ENCODE measurements around the gene LRRC17.

Gene LRRC17

GRCh38 chr7:102990642-102991041, 77.8 kb downstream of the LRRC17 start:
- Histone ChIP-seq H3K4me3 (ENCODE audit: low read depth in 1 of 2, low read length in 2 of 2) (no peak overlapping the region), H2AFZ (ENCODE audit: low read depth, low read length) (no peak overlapping the region), H3K27ac (ENCODE audit: low read length) (no peak overlapping the region), H3K4me2 (ENCODE audit: insufficient read depth, low read length) (no peak overlapping the region), H3K36me3 (ENCODE audit: insufficient read depth, low read length) (no peaks in the 10 kb centered on the region), H3K79me2 (ENCODE audit: insufficient read depth, low read length) (no peaks in the 10 kb centered on the region), H4K20me1 (ENCODE audit: insufficient read depth, low read length) (no peaks in the 10 kb centered on the region), H3K27me3 (ENCODE audit: insufficient read depth, low read length, poor library complexity) (peaks cover 7% of the 10 kb centered on the region), H3K9me3 (ENCODE audit: insufficient read depth, low read length, severe bottlenecking) (no peaks in the 10 kb centered on the region), H3K4me1 (ENCODE audit: insufficient read depth, low read length) (no peaks in the 10 kb centered on the region), H3K9ac (ENCODE audit: low read depth, low read length) (no peak overlapping the region)
- ATAC-seq (ENCODE audit: insufficient read depth, low read depth), result no peak
- TF ChIP-seq CTCF (IDR thresholded peaks at IDR 0.05; ENCODE audit: borderline replicate concordance, extremely low read depth, low read length, poor library complexity, severe bottlenecking), result no peak
- no peak for TF ChIP-seq EZH2 (IDR thresholded peaks at IDR 0.05; ENCODE audit: borderline replicate concordance, low read depth, low read length, severe bottlenecking)
- no peak for DNase-seq

- no peaks in the 10 kb centered on the region for H4K20me1 ChIP-seq (ENCODE audit: insufficient read depth, low read length)
Measured at GRCh38 chr7:102991077-102991539, 78.3 kb downstream of the LRRC17 start.

GRCh38 chr7:102991540-102992214, 78.9 kb downstream of the LRRC17 start:
- Histone ChIP-seq H3K9ac (ENCODE audit: low read depth, low read length) (no peak overlapping the region), H3K79me2 (ENCODE audit: insufficient read depth, low read length) (no peaks in the 10 kb centered on the region), H3K4me2 (ENCODE audit: insufficient read depth, low read length) (no peak overlapping the region), H3K27ac (ENCODE audit: low read length) (no peak overlapping the region), H2AFZ (ENCODE audit: low read depth, low read length) (no peak overlapping the region), H3K36me3 (ENCODE audit: insufficient read depth, low read length) (no peaks in the 10 kb centered on the region), H3K4me3 (ENCODE audit: low read depth in 1 of 2, low read length in 2 of 2) (no peak overlapping the region), H3K9me3 (ENCODE audit: insufficient read depth, low read length, severe bottlenecking) (no peaks in the 10 kb centered on the region), H3K27me3 (ENCODE audit: insufficient read depth, low read length, poor library complexity) (peaks cover 7% of the 10 kb centered on the region), H4K20me1 (ENCODE audit: insufficient read depth, low read length) (no peaks in the 10 kb centered on the region), H3K4me1 (ENCODE audit: insufficient read depth, low read length) (no peaks in the 10 kb centered on the region)
- no peak for TF ChIP-seq EZH2 (IDR thresholded peaks at IDR 0.05; ENCODE audit: borderline replicate concordance, low read depth, low read length, severe bottlenecking)
- no peak for TF ChIP-seq CTCF (IDR thresholded peaks at IDR 0.05; ENCODE audit: borderline replicate concordance, extremely low read depth, low read length, poor library complexity, severe bottlenecking)
- ATAC-seq (ENCODE audit: insufficient read depth, low read depth), result no peak
- DNase-seq, result no peak

More at GRCh38 chr7:102991077-102991539, 78.3 kb downstream of the LRRC17 start:
- H3K79me2 ChIP-seq (ENCODE audit: insufficient read depth, low read length), result no peaks in the 10 kb centered on the region
- no peak overlapping the region for H3K27ac ChIP-seq (ENCODE audit: low read length)
- DNase-seq, result no peak
- H3K36me3 ChIP-seq (ENCODE audit: insufficient read depth, low read length), result no peaks in the 10 kb centered on the region
- no peak overlapping the region for H3K9ac ChIP-seq (ENCODE audit: low read depth, low read length)
- no peak for TF ChIP-seq CTCF (IDR thresholded peaks at IDR 0.05; ENCODE audit: borderline replicate concordance, extremely low read depth, low read length, poor library complexity, severe bottlenecking)
- TF ChIP-seq EZH2 (IDR thresholded peaks at IDR 0.05; ENCODE audit: borderline replicate concordance, low read depth, low read length, severe bottlenecking), result no peak
- no peak overlapping the region for H3K4me2 ChIP-seq (ENCODE audit: insufficient read depth, low read length)
- H3K9me3 ChIP-seq (ENCODE audit: insufficient read depth, low read length, severe bottlenecking), result no peaks in the 10 kb centered on the region
- no peak overlapping the region for H3K4me3 ChIP-seq (ENCODE audit: low read depth in 1 of 2, low read length in 2 of 2)
- no peak for ATAC-seq (ENCODE audit: insufficient read depth, low read depth)
- no peaks in the 10 kb centered on the region for H3K4me1 ChIP-seq (ENCODE audit: insufficient read depth, low read length)
- no peak overlapping the region for H2AFZ ChIP-seq (ENCODE audit: low read depth, low read length)
- H3K27me3 ChIP-seq (ENCODE audit: insufficient read depth, low read length, poor library complexity), result peaks cover 7% of the 10 kb centered on the region
